Right kidney (tissue), 1 donor: ENCODE measurements around the gene SLC1A2.

Source experiments
- DNase-seq: peaks from one replicate; pipeline ENCODE4 v3.0.0-alpha.2; 2016

The SLC1A2 gene

GRCh38 chr11:35413598-35413997 lies 5.8 kb downstream of the SLC1A2 start:
- DNase-seq = no peak

GRCh38 chr11:35412285-35412684 lies 7.1 kb downstream of the SLC1A2 start:
- DNase-seq = no peak

- no peak for DNase-seq
These were observed 12.3 kb downstream of the SLC1A2 start for GRCh38 chr11:35407041-35407440.

GRCh38 chr11:35404388-35404775 lies 15.0 kb downstream of the SLC1A2 start:
- no peak for DNase-seq

- no peak for DNase-seq
These were observed 15.5 kb downstream of the SLC1A2 start for GRCh38 chr11:35403765-35404387.

GRCh38 chr11:35402751-35403660 lies 16.4 kb downstream of the SLC1A2 start:
- no peak for DNase-seq

- no peak for DNase-seq
These were observed 20.5 kb downstream of the SLC1A2 start for GRCh38 chr11:35398881-35399280.

GRCh38 chr11:35394941-35395340 lies 24.4 kb downstream of the SLC1A2 start:
- DNase-seq = no peak

GRCh38 chr11:35393098-35393497 lies 26.3 kb downstream of the SLC1A2 start:
- no peak for DNase-seq

- DNase-seq = peak; percentile 47
These were observed 27.3 kb downstream of the SLC1A2 start for GRCh38 chr11:35391922-35392688.

- DNase-seq = no peak
These were observed 28.3 kb downstream of the SLC1A2 start for GRCh38 chr11:35390737-35391682.

- no peak for DNase-seq
These were observed 29.4 kb downstream of the SLC1A2 start for GRCh38 chr11:35389897-35390465.

- DNase-seq = no peak
These were observed 30.2 kb downstream of the SLC1A2 start for GRCh38 chr11:35389112-35389511.

- DNase-seq = no peak
These were observed 31.3 kb downstream of the SLC1A2 start for GRCh38 chr11:35388061-35388460.

GRCh38 chr11:35387111-35387982 lies 32.0 kb downstream of the SLC1A2 start:
- no peak for DNase-seq

GRCh38 chr11:35383953-35384352 lies 35.4 kb downstream of the SLC1A2 start:
- DNase-seq = no peak

- DNase-seq = no peak
These were observed 37.5 kb downstream of the SLC1A2 start for GRCh38 chr11:35381709-35382322.

GRCh38 chr11:35380603-35381002 lies 38.8 kb downstream of the SLC1A2 start:
- DNase-seq = no peak

- no peak for DNase-seq
These were observed 42.1 kb downstream of the SLC1A2 start for GRCh38 chr11:35377262-35377661.

- no peak for DNase-seq
These were observed 42.7 kb downstream of the SLC1A2 start for GRCh38 chr11:35376613-35377012.
